K562 (cell line): ENCODE results near the gene ILF2. TPM values are rescaled to one million over a fixed set of nuclear protein-coding genes. Genes with fewer than 3 reads are reported as not detected.

Experiments
- ATAC-seq: fragments of 200-7000 bp; cut with Tn5 transposase; 3 replicates; pipeline ENCODE4 v1.9.1; 2020; ENCODE audit warnings: moderate library complexity
- BruUV-seq: library from RNA; stranded (reverse); fragments of 400-500 nt; replicated peaks from 2 replicates; lab custom pipeline; 2021; lab: Mats Ljungman, UMichigan
- CTCF ChIA-PET: fragments of 300-600 bp; formaldehyde crosslinking; extraction: SDS; loops from one replicate; lab custom pipeline; 2021; ENCODE audit warnings: low intra/inter-chr PET ratio; lab: Yijun Ruan, JAX
- POLR2A ChIA-PET: fragments of 300-600, 350-650 bp; sonication (Branson Sonifier 250); formaldehyde crosslinking; extraction: SDS; loops from one replicate; lab custom pipeline; 2021; ENCODE audit warnings: antibody characterized with exemption, inconsistent platforms; lab: Yijun Ruan, JAX
- DNase-seq, 4 experiments: peaks; one replicate each; pipeline versions ENCODE4 v3.0.0 to v3.0.0-alpha.2; 2011 to 2018; ENCODE audit warnings: low spot score in 3 of 4, mixed read lengths in 3 of 4; ENCODE audit errors: extremely low read depth in 1 of 4
- FAIRE-seq: peaks from 2 replicates; lab custom pipeline; 2011; peaks lifted over from hg19 to GRCh38; lab: Jason Lieb, UNC
- H2AFZ ChIP-seq: 2 replicates; pipeline ENCODE4 v1.6.0; 2011; ENCODE audit warnings: low read depth, low read length, control low read depth, inconsistent platforms
- H3K27ac ChIP-seq: fragments of 200-600 bp; 3 replicates; pipeline ENCODE4 v1.8.0; 2011; ENCODE audit warnings: low read depth, mild to moderate bottlenecking, control low read depth, inconsistent platforms, low read length, moderate library complexity, mixed read lengths; ENCODE audit errors: extremely low read depth
- H3K27me3 ChIP-seq, 2 experiments: fragments of 300-600 bp in 1 of 2; 2 replicates in 1 of 2; 3 replicates in 1 of 2; pipeline versions ENCODE4 v1.6.0 to v1.8.0; 2011; ENCODE audit warnings: inconsistent platforms in 2 of 2, low read length in 2 of 2, mild to moderate bottlenecking in 1 of 2, mixed read lengths in 1 of 2, moderate library complexity in 1 of 2; ENCODE audit not compliant: control insufficient read depth in 2 of 2, insufficient read depth in 2 of 2
- H3K36me3 ChIP-seq: fragments of 300-600 bp; 3 replicates; pipeline ENCODE4 v1.8.0; 2011; ENCODE audit warnings: mild to moderate bottlenecking, low read length, inconsistent platforms; ENCODE audit not compliant: control insufficient read depth, insufficient read depth
- H3K4me1 ChIP-seq, 2 experiments: fragments of 200-600 bp in 1 of 2; replicated peaks in 1 of 2; 2 replicates in 1 of 2; 3 replicates in 1 of 2; pipeline versions ENCODE4 v1.5.1 to v1.8.0; 2011; ENCODE audit warnings: inconsistent platforms in 2 of 2, low read length in 2 of 2, mild to moderate bottlenecking in 1 of 2, mixed read lengths in 1 of 2, moderate library complexity in 1 of 2; ENCODE audit not compliant: control insufficient read depth in 2 of 2, insufficient read depth in 2 of 2
- H3K4me2 ChIP-seq: 2 replicates; pipeline ENCODE4 v1.6.1; 2011; ENCODE audit warnings: low read length, control low read depth, inconsistent platforms, mixed read lengths; ENCODE audit not compliant: insufficient read depth
- H3K4me3 ChIP-seq: fragments of 200-600 bp; sonication (generic), shearing (Covaris generic); 2 replicates; pipeline ENCODE4 v1.5.1; 2016; ENCODE audit warnings: control low read depth, inconsistent platforms
- H3K79me2 ChIP-seq: fragments of 200-600 bp; 3 replicates; pipeline ENCODE4 v1.8.0; 2011; ENCODE audit warnings: low read length, inconsistent platforms; ENCODE audit not compliant: control insufficient read depth, insufficient read depth
- H3K9ac ChIP-seq, 2 experiments: 2 replicates each; pipeline versions ENCODE4 v1.6.0 to v1.6.1; 2011; ENCODE audit warnings: low read depth in 2 of 2, low read length in 2 of 2, control low read depth in 1 of 2, inconsistent platforms in 1 of 2, mild to moderate bottlenecking in 1 of 2, mixed read lengths in 1 of 2; ENCODE audit not compliant: insufficient read depth in 1 of 2
- H3K9me1 ChIP-seq: one replicate; pipeline ENCODE4 v1.6.0; 2011; ENCODE audit warnings: inconsistent platforms, mild to moderate bottlenecking, low read length, moderate library complexity; ENCODE audit not compliant: control insufficient read depth, insufficient read depth
- H3K9me3 ChIP-seq: replicated peaks from 2 replicates; pipeline ENCODE4 v1.5.1; 2011; ENCODE audit warnings: low read depth, low read length, inconsistent platforms; ENCODE audit not compliant: control insufficient read depth, insufficient read depth
- H4K20me1 ChIP-seq: replicated peaks from 2 replicates; pipeline ENCODE4 v1.6.1; 2011; ENCODE audit warnings: low read length, inconsistent platforms, mixed read lengths; ENCODE audit not compliant: control insufficient read depth, insufficient read depth
- ERF ChIP-seq: fragments of 450-650 bp; formaldehyde crosslinking; IDR thresholded peaks from 2 replicates; pipeline ENCODE4 v1.4.0; 2020; ENCODE audit warnings: mild to moderate bottlenecking, mixed read lengths
- HDAC6 ChIP-seq: IDR thresholded peaks from 2 replicates; pipeline ENCODE4 v1.6.1; 2012; ENCODE audit warnings: low read depth, mild to moderate bottlenecking, control low read depth, inconsistent platforms, low read length, moderate library complexity
- KLF10 ChIP-seq: fragments of 250-450 bp; sonication (Bioruptor Pico); IDR thresholded peaks from 2 replicates; pipeline ENCODE4 v1.6.1; 2021; ENCODE audit warnings: matching md5 sums
- NFRKB ChIP-seq: fragments of 450-650 bp; IDR thresholded peaks from 2 replicates; pipeline ENCODE4 v1.6.1; 2016; ENCODE audit warnings: low read depth
- NFYB ChIP-seq: IDR thresholded peaks from 2 replicates; pipeline ENCODE4 v1.6.1; 2011; ENCODE audit warnings: mild to moderate bottlenecking, moderate library complexity; ENCODE audit not compliant: insufficient read length; ENCODE audit errors: extremely low read depth
- RBFOX2 ChIP-seq: fragments of 200-400 bp; formaldehyde crosslinking; IDR thresholded peaks from 2 replicates; pipeline ENCODE4 v1.6.1; 2017; ENCODE audit warnings: low read depth, mild to moderate bottlenecking, low read length, moderate library complexity
- SIRT6 ChIP-seq: IDR thresholded peaks from one replicate; pipeline ENCODE4 v1.6.1; 2012; ENCODE audit warnings: low read depth, mild to moderate bottlenecking, control low read depth, inconsistent platforms, low read length, moderate library complexity
- SMARCE1 ChIP-seq: fragments of 450-650 bp; IDR thresholded peaks from 2 replicates; pipeline ENCODE4 v1.7.1; 2016; ENCODE audit warnings: mild to moderate bottlenecking
- TAF9B ChIP-seq: fragments of 450-650 bp; IDR thresholded peaks from 2 replicates; pipeline ENCODE4 v1.6.1; 2018; ENCODE audit warnings: mild to moderate bottlenecking; ENCODE audit not compliant: partially characterized antibody
- THRB ChIP-seq: fragments of 450-650 bp; formaldehyde crosslinking; conservative IDR thresholded peaks from 2 replicates; pipeline ENCODE4 v1.4.0; 2022; ENCODE audit warnings: mild to moderate bottlenecking, missing genetic modification characterization
- TSC22D4 ChIP-seq: fragments of 450-650 bp; IDR thresholded peaks from 2 replicates; pipeline ENCODE4 v1.6.1; 2016; ENCODE audit warnings: missing genetic modification characterization, missing biosample characterization, control low read depth
- ZBTB1 ChIP-seq: sonication (generic); formaldehyde crosslinking; IDR thresholded peaks from 2 replicates; pipeline ENCODE4 v1.8.1; 2023; ENCODE audit warnings: missing genetic modification reagents, low read depth, mild to moderate bottlenecking, borderline replicate concordance
- ZNF134 ChIP-seq: fragments of 250-450 bp; sonication (Bioruptor Pico); conservative IDR thresholded peaks from 2 replicates; pipeline ENCODE4 v1.4.0; 2020
- ZNF277 ChIP-seq: fragments of 250-450 bp; sonication (Bioruptor Pico); IDR thresholded peaks from 2 replicates; pipeline ENCODE4 v1.8.0; 2022; ENCODE audit warnings: inconsistent platforms, mild to moderate bottlenecking, moderate library complexity, borderline replicate concordance
- ZNF282 ChIP-seq: sonication (generic); formaldehyde crosslinking; IDR thresholded peaks from 2 replicates; pipeline ENCODE4 v1.8.1; 2023; ENCODE audit warnings: missing genetic modification reagents
- ZNF311 ChIP-seq: fragments of 250-450 bp; sonication (Bioruptor Pico); IDR thresholded peaks from 2 replicates; pipeline ENCODE4 v1.4.0; 2020; ENCODE audit warnings: mild to moderate bottlenecking, moderate library complexity
- WGBS: fragments of 100-300 bp; shearing (Covaris generic); methylation state at CpG from one replicate; pipeline ENCODE4 v1.1.6; 2016; ENCODE audit warnings: low coverage, mixed read lengths; ENCODE audit not compliant: insufficient coverage; ENCODE audit errors: missing lambda C conversion rate; 5-methylcytosine and 5-hydroxymethylcytosine counted together
- in situ Hi-C: fragments of 300-500 bp; cut with MboI; formaldehyde crosslinking; loops from 4 replicates; pipeline ENCODE4 v1.15.0; 2018; ENCODE audit warnings: inconsistent platforms, mixed read lengths
- intact Hi-C: fragments of 100-400 bp; cut with micrococcal nuclease; formaldehyde crosslinking; loops from 2 replicates; pipeline ENCODE4 v1.14.2; 2022
- polyA plus RNA-seq, 8 experiments: library from polyadenylated mRNA; depleted of rRNA in 4 of 8; stranded (reverse) in 5 of 8; unstranded in 3 of 8; fragments of >200 nt; fragmentation: Nextera tagmentation in 2 of 8; fragmentation: Illumina TruSeq in 1 of 8; extraction: Ambion mirVana in 2 of 8; extraction: Trizol in 1 of 8; gene quantifications; 2 replicates each; pipeline versions ENCODE4 v1.2.1 to v1.2.3, GENCODE V29; 2011 to 2014; ENCODE audit warnings: inconsistent platforms in 1 of 8, missing spikeins in 1 of 8
- total RNA-seq, 7 experiments: library from RNA; depleted of rRNA in 6 of 7; stranded (reverse); fragments of >200 nt in 6 of 7; fragmentation: Illumina TruSeq in 2 of 7; extraction: Trizol in 2 of 7; gene quantifications; 2 replicates each; pipeline versions ENCODE4 v1.2.1 to v1.2.3, GENCODE V29; 2011 to 2021; ENCODE audit warnings: low replicate concordance in 1 of 7

The ILF2 gene
- total and polyA plus RNA-seq, 9 of the 15 experiments (the other 6 are each of a cell fraction or from before 2014, with no cell fraction given), result 282 to 726 (median 474) TPM

- no peak for FAIRE-seq
- WGBS, result 66% methylated on average over 6 of the region's 7 CpGs
- ChIA-PET POLR2A (interaction anchor here (2.0 to 2.2 kb wide), 2 partner anchors 9 to 11 kb away, joined by 8 read pairs; partner anchors contain the start of gene CHTOP), CTCF (no interaction called here)
- Histone ChIP-seq H3K4me1 (peaks cover 13 to 25% of the 10 kb centered on the region in 2 experiments), H3K36me3 (peaks cover 9% of the 10 kb centered on the region; the same call in 2 of the 3 replicates), H3K4me3 (no peak overlapping the region), H3K9ac (no peak overlapping the region), H2AFZ (no peak overlapping the region), H4K20me1 (no peaks in the 10 kb centered on the region), H3K4me2 (no peak overlapping the region), H3K9me3 (no peaks in the 10 kb centered on the region), H3K27me3 (no peaks in the 10 kb centered on the region), H3K27ac (no peak overlapping the region), H3K9me1 (no peaks in the 10 kb centered on the region), H3K79me2 (peaks cover 6% of the 10 kb centered on the region; the same call in 1 of the 3 replicates)
- TF ChIP-seq RBFOX2 (no peak), SMARCE1 (no peak), TAF9B (no peak), SIRT6 (no peak), ZNF311 (CRISPR knock-in tag) (no peak), ZBTB1 (CRISPR knock-in tag) (no peak), NFRKB (no peak), KLF10 (no peak), ZNF134 (no peak), THRB (no peak), ZNF277 (CRISPR knock-in tag) (no peak), TSC22D4 (tag) (no peak), ZNF282 (CRISPR knock-in tag) (no peak), HDAC6 (no peak), ERF (no peak), NFYB (no peak)
- DNase-seq, result no peak
- intact Hi-C loops, result no loop called here
- ATAC-seq, result no peak
- in situ Hi-C loops, result no loop called here
- BruUV-seq, result no TSS peak
Observed at GRCh38 chr1:153623101-153623500, 47.7 kb downstream of the ILF2 start.
